Endothelial cell of umbilical vein (primary cell): ENCODE results near the gene OST4. TPM values are rescaled to one million over a fixed set of nuclear protein-coding genes. Genes with fewer than 3 reads are reported as not detected.

ENCODE experiments used
- BruUV-seq: library from RNA; stranded (reverse); fragments of 400-500 nt; replicated peaks from 2 replicates; lab custom pipeline; 2021; lab: Mats Ljungman, UMichigan
- CTCF ChIA-PET: fragments of 300-600, 350-600 bp; sonication (Branson Sonifier 250); formaldehyde crosslinking; loops from one replicate; lab custom pipeline; 2021; ENCODE audit warnings: antibody characterized with exemption, inconsistent platforms; lab: Charles Lee
- POLR2A ChIA-PET: fragments of 300-600, 350-600 bp; sonication (Branson Sonifier 250); formaldehyde crosslinking; loops from one replicate; lab custom pipeline; 2021; ENCODE audit warnings: antibody characterized with exemption, inconsistent platforms; lab: Charles Lee
- DNase-seq: peaks from one replicate; pipeline ENCODE4 v3.0.0-alpha.2; 2011; ENCODE audit warnings: low read depth, low spot score
- FAIRE-seq: peaks from 2 replicates; lab custom pipeline; 2011; peaks lifted over from hg19 to GRCh38; lab: Jason Lieb, UNC
- H2AFZ ChIP-seq: 2 replicates; pipeline ENCODE4 v1.6.0; 2012; ENCODE audit warnings: low read depth, low read length, control low read depth, inconsistent platforms
- H3K27ac ChIP-seq: 2 replicates; pipeline ENCODE4 v1.5.1; 2011; ENCODE audit warnings: low read depth, mild to moderate bottlenecking, control low read depth, low read length, moderate library complexity; ENCODE audit not compliant: insufficient read depth
- H3K27me3 ChIP-seq, 2 experiments: 2 replicates each; pipeline versions ENCODE4 v1.6.0 to v1.6.1; 2011; ENCODE audit warnings: low read length in 2 of 2, mixed read lengths in 1 of 2; ENCODE audit not compliant: control insufficient read depth in 2 of 2, insufficient read depth in 2 of 2
- H3K36me3 ChIP-seq, 2 experiments: 2 replicates in 1 of 2; 3 replicates in 1 of 2; pipeline ENCODE4 v1.5.1; 2011; ENCODE audit warnings: low read length in 2 of 2, mild to moderate bottlenecking in 1 of 2, moderate library complexity in 1 of 2; ENCODE audit not compliant: control insufficient read depth in 2 of 2, insufficient read depth in 2 of 2; ENCODE audit errors: extremely low read depth in 1 of 2
- H3K4me1 ChIP-seq: 3 replicates; pipeline ENCODE4 v1.5.1; 2011; ENCODE audit warnings: mild to moderate bottlenecking, low read length; ENCODE audit not compliant: control insufficient read depth, insufficient read depth; ENCODE audit errors: extremely low read depth
- H3K4me2 ChIP-seq: 2 replicates; pipeline ENCODE4 v1.6.1; 2011; ENCODE audit warnings: low read length, control low read depth, mixed read lengths; ENCODE audit not compliant: insufficient read depth
- H3K4me3 ChIP-seq, 3 experiments: fragments of 200-600 bp in 1 of 3; sonication (generic), shearing (Covaris generic) in 1 of 3; replicated peaks in 1 of 3; 2 replicates each; pipeline ENCODE4 v1.5.1; 2011 to 2016; ENCODE audit warnings: control low read depth in 3 of 3, low read length in 3 of 3, mild to moderate bottlenecking in 2 of 3, inconsistent platforms in 1 of 3, low read depth in 1 of 3, moderate library complexity in 1 of 3; ENCODE audit not compliant: insufficient read depth in 1 of 3
- H3K79me2 ChIP-seq: 2 replicates; pipeline ENCODE4 v1.6.0; 2012; ENCODE audit warnings: low read length, inconsistent platforms; ENCODE audit not compliant: control insufficient read depth, insufficient read depth
- H3K9ac ChIP-seq: replicated peaks from 2 replicates; pipeline ENCODE3; 2011; ENCODE audit warnings: low read length, control low read depth; ENCODE audit not compliant: insufficient read depth; ENCODE audit errors: extremely low read depth
- H3K9me1 ChIP-seq: replicated peaks from 3 replicates; pipeline ENCODE4 v1.6.0; 2011; ENCODE audit warnings: mild to moderate bottlenecking, low read length; ENCODE audit not compliant: control insufficient read depth, insufficient read depth; ENCODE audit errors: extremely low read depth
- H3K9me3 ChIP-seq: replicated peaks from 2 replicates; pipeline ENCODE4 v1.5.1; 2012; ENCODE audit warnings: low read length, inconsistent platforms; ENCODE audit not compliant: control insufficient read depth, insufficient read depth
- H4K20me1 ChIP-seq: replicated peaks from 2 replicates; pipeline ENCODE3; 2011; ENCODE audit warnings: mild to moderate bottlenecking, low read length; ENCODE audit not compliant: control insufficient read depth, insufficient read depth; ENCODE audit errors: extremely low read depth
- CTCF ChIP-seq, 2 donors: IDR thresholded peaks; 1 replicate in 1 of 2; 2 replicates in 1 of 2; pipeline ENCODE4 v1.5.1; 2011; ENCODE audit warnings: low read length in 2 of 2, mild to moderate bottlenecking in 2 of 2, moderate library complexity in 2 of 2, control low read depth in 1 of 2, inconsistent platforms in 1 of 2, low read depth in 1 of 2; ENCODE audit not compliant: insufficient read depth in 1 of 2; ENCODE audit errors: extremely low read depth in 1 of 2
- EZH2 ChIP-seq: IDR thresholded peaks from 2 replicates; pipeline ENCODE4 v1.6.1; 2012; ENCODE audit warnings: borderline replicate concordance, low read depth, mild to moderate bottlenecking, moderate library complexity, low read length, inconsistent platforms; ENCODE audit not compliant: severe bottlenecking
- FOS ChIP-seq: IDR thresholded peaks from 2 replicates; pipeline ENCODE4 v1.6.1; 2011; ENCODE audit warnings: mild to moderate bottlenecking, low read length, moderate library complexity, borderline replicate concordance; ENCODE audit not compliant: insufficient read depth
- GATA2 ChIP-seq: IDR thresholded peaks from 2 replicates; pipeline ENCODE4 v1.7.0; 2011; ENCODE audit warnings: low read depth, mild to moderate bottlenecking, moderate library complexity, mixed read lengths, low read length; ENCODE audit not compliant: insufficient read length, insufficient read depth
- JUN ChIP-seq: IDR thresholded peaks from 2 replicates; pipeline ENCODE4 v1.6.1; 2011; ENCODE audit warnings: borderline replicate concordance, low read depth; ENCODE audit not compliant: insufficient read length, insufficient read depth
- MAX ChIP-seq: IDR thresholded peaks from 2 replicates; pipeline ENCODE4 v1.6.1; 2011; ENCODE audit not compliant: insufficient read depth, insufficient read length
- MYC ChIP-seq: IDR thresholded peaks from one replicate; pipeline ENCODE4 v1.6.1; 2011; ENCODE audit warnings: mild to moderate bottlenecking, low read depth, low read length
- POLR2A ChIP-seq: IDR thresholded peaks from 2 replicates; pipeline ENCODE4 v1.6.1; 2012; ENCODE audit warnings: low read depth, mild to moderate bottlenecking, control low read depth, low read length
- POLR2AphosphoS5 ChIP-seq: IDR thresholded peaks from 2 replicates; pipeline ENCODE4 v1.6.1; 2012; ENCODE audit warnings: low read depth, mild to moderate bottlenecking, control low read depth, low read length, moderate library complexity; ENCODE audit not compliant: insufficient read depth
- dilution Hi-C: fragments of 300-500 bp; cut with MboI; formaldehyde crosslinking; loops from one replicate; pipeline ENCODE4 v1.15.0; 2019; ENCODE audit warnings: low sequenced_read_pairs; ENCODE audit not compliant: extremely low pct_ligation_motif_present
- intact Hi-C: fragments of 100-400 bp; cut with micrococcal nuclease; formaldehyde crosslinking; loops from one replicate; pipeline ENCODE4 v1.10.0; 2022
- polyA plus RNA-seq, 4 experiments: library from polyadenylated mRNA; depleted of rRNA in 3 of 4; stranded (reverse) in 3 of 4; unstranded in 1 of 4; fragments of >200 nt; gene quantifications; 2 replicates each; pipeline versions ENCODE4 v1.2.1 to v1.2.3, GENCODE V29; 2011 to 2012; ENCODE audit warnings: missing spikeins in 1 of 4
- total RNA-seq: library from RNA; stranded (reverse); gene quantifications from 2 replicates; pipeline ENCODE4 v1.2.3, GENCODE V29; 2021

The OST4 gene
- total and polyA plus RNA-seq, 2 donors (not counting 3 experiments of a cell fraction or from before 2014, with no cell fraction given), result 415 to 1,189 TPM

- FAIRE-seq (no peak), DNase-seq (no peak)
- Histone ChIP-seq H3K4me2 (no peak overlapping the region), H3K9me3 (no peaks in the 10 kb centered on the region), H3K4me3 (no peak overlapping the region), H4K20me1 (no peaks in the 10 kb centered on the region), H3K27ac (no peak overlapping the region), H3K79me2 (no peaks in the 10 kb centered on the region), H3K27me3 (no peaks in the 10 kb centered on the region), H3K9ac (no peak overlapping the region), H3K36me3 (no peaks in the 10 kb centered on the region), H3K9me1 (no peaks in the 10 kb centered on the region), H3K4me1 (peaks cover 12% of the 10 kb centered on the region), H2AFZ (no peak overlapping the region)
- intact Hi-C loops, result loop anchor here (1.0 kb wide), 3 partner anchors 11 to 50 kb away; partner anchors contain the start of genes OST4 and TMEM214
- ChIA-PET POLR2A (interaction anchor here (0.6 to 1.0 kb wide), 3 partner anchors 9 to 197 kb away, joined by 3 to 4 read pairs (median 3); no protein-coding TSS in a partner anchor), CTCF (interaction anchor here (0.5 to 4.2 kb wide), 7 partner anchors 8 to 221 kb away, joined by 3 to 55 read pairs (median 7); partner anchors contain the start of gene AGBL5)
- no TSS peak for BruUV-seq
- dilution Hi-C loops, result no loop called here
- TF ChIP-seq MYC, result no peak
- no peak for TF ChIP-seq GATA2
- no peak for TF ChIP-seq JUN
- TF ChIP-seq POLR2AphosphoS5, result no peak
- no peak for TF ChIP-seq FOS
- TF ChIP-seq MAX, result no peak
- no peak for TF ChIP-seq EZH2
- no peak for TF ChIP-seq CTCF (IDR thresholded peaks at IDR 0.05; ENCODE audit: extremely low read depth in 1 of 2, insufficient read depth in 1 of 2, low read depth in 1 of 2, low read length in 2 of 2)
- TF ChIP-seq POLR2A, result no peak
These were observed 10.7 kb upstream of the OST4 start for GRCh38 chr2:27081984-27082772.
